ENCODE measurements around the gene KCNG2. TPM values are rescaled to one million over a fixed set of nuclear protein-coding genes. Genes with fewer than 3 reads are reported as not detected.

Gene KCNG2
- total RNA-seq, 1 experiment from 2014 or later, result not detected

GRCh38 chr18:79912409-79912991, 114.8 kb downstream of the KCNG2 start:
- Histone ChIP-seq H3K36me3 (ENCODE audit: control insufficient read depth, insufficient read depth, low read length) (no peaks in the 10 kb centered on the region), H3K27me3 (replicated peaks; ENCODE audit: control insufficient read depth, insufficient read depth, low read length) (no peaks in the 10 kb centered on the region), H3K4me1 (no peaks in the 10 kb centered on the region), H3K9me3 (no peaks in the 10 kb centered on the region), H3K4me3 (ENCODE audit: low read depth, low read length) (no peak overlapping the region)
- Mint-ChIP-seq H3K9me3 (ENCODE audit: unreplicated experiment) (peaks cover 7% of the 10 kb centered on the region), H3K27me3 (ENCODE audit: insufficient read depth, unreplicated experiment) (no peaks in the 10 kb centered on the region), H3K4me3 (ENCODE audit: unreplicated experiment) (no peak overlapping the region), H3K4me1 (ENCODE audit: low read depth, unreplicated experiment) (no peaks in the 10 kb centered on the region), H3K27ac (ENCODE audit: unreplicated experiment) (no peak overlapping the region), H3K36me3 (ENCODE audit: insufficient read depth, unreplicated experiment) (peaks cover 8% of the 10 kb centered on the region)
- ChIA-PET CTCF (no interaction called here), POLR2A (no interaction called here)
- intact Hi-C loops (cut with micrococcal nuclease; ENCODE audit: unreplicated experiment), result no loop called here
- no peak for TF ChIP-seq CTCF (IDR thresholded peaks at IDR 0.05; ENCODE audit: insufficient read depth in 1 of 2, low read depth in 1 of 2, low read length in 1 of 2, severe bottlenecking in 1 of 2, unreplicated experiment in 1 of 2)
- no peak for DNase-seq
- no TSS peak for BruUV-seq (replicated peaks)

- Mint-ChIP-seq H3K36me3 (ENCODE audit: insufficient read depth, unreplicated experiment) (peaks cover 11% of the 10 kb centered on the region), H3K4me1 (ENCODE audit: low read depth, unreplicated experiment) (no peaks in the 10 kb centered on the region), H3K27ac (ENCODE audit: unreplicated experiment) (no peak overlapping the region), H3K4me3 (ENCODE audit: unreplicated experiment) (no peak overlapping the region), H3K27me3 (ENCODE audit: insufficient read depth, unreplicated experiment) (no peaks in the 10 kb centered on the region), H3K9me3 (ENCODE audit: unreplicated experiment) (peaks cover 5% of the 10 kb centered on the region)
- no TSS peak for BruUV-seq (replicated peaks)
- no peaks in the 10 kb centered on the region for H3K27me3 ChIP-seq (replicated peaks; ENCODE audit: control insufficient read depth, insufficient read depth, low read length)
- no peak for DNase-seq
- no peaks in the 10 kb centered on the region for H3K9me3 ChIP-seq
- ChIA-PET CTCF (no interaction called here), POLR2A (no interaction called here)
- no peak for TF ChIP-seq CTCF (IDR thresholded peaks at IDR 0.05; ENCODE audit: insufficient read depth in 1 of 2, low read depth in 1 of 2, low read length in 1 of 2, severe bottlenecking in 1 of 2, unreplicated experiment in 1 of 2)
- no peaks in the 10 kb centered on the region for H3K4me1 ChIP-seq
- no peaks in the 10 kb centered on the region for H3K36me3 ChIP-seq (ENCODE audit: control insufficient read depth, insufficient read depth, low read length)
- H3K4me3 ChIP-seq (ENCODE audit: low read depth, low read length), result no peak overlapping the region
- intact Hi-C loops (cut with micrococcal nuclease; ENCODE audit: unreplicated experiment), result no loop called here
Observed at GRCh38 chr18:79912994-79913831, 115.5 kb downstream of the KCNG2 start.

- H3K36me3 Mint-ChIP-seq (ENCODE audit: insufficient read depth, unreplicated experiment), result peaks cover 7% of the 10 kb centered on the region
- no peaks in the 10 kb centered on the region for H3K9me3 Mint-ChIP-seq (ENCODE audit: unreplicated experiment)
- TF ChIP-seq CTCF (IDR thresholded peaks at IDR 0.05; ENCODE audit: insufficient read depth in 1 of 2, low read depth in 1 of 2, low read length in 1 of 2, severe bottlenecking in 1 of 2, unreplicated experiment in 1 of 2), result no peak
- no peaks in the 10 kb centered on the region for H3K27me3 Mint-ChIP-seq (ENCODE audit: insufficient read depth, unreplicated experiment)
- DNase-seq, result no peak
- ChIA-PET CTCF (no interaction called here), POLR2A (no interaction called here)
- peaks cover 1% of the 10 kb centered on the region; the same call in 1 of the 2 replicates for H3K36me3 ChIP-seq (ENCODE audit: control insufficient read depth, insufficient read depth, low read length)
- no peaks in the 10 kb centered on the region for H3K27me3 ChIP-seq (replicated peaks; ENCODE audit: control insufficient read depth, insufficient read depth, low read length)
- H3K27ac Mint-ChIP-seq (ENCODE audit: unreplicated experiment), result no peak overlapping the region
- H3K9me3 ChIP-seq, result no peaks in the 10 kb centered on the region
- no peaks in the 10 kb centered on the region for H3K4me1 Mint-ChIP-seq (ENCODE audit: low read depth, unreplicated experiment)
- no TSS peak for BruUV-seq (replicated peaks)
- H3K4me1 ChIP-seq, result no peaks in the 10 kb centered on the region
- H3K4me3 Mint-ChIP-seq (ENCODE audit: unreplicated experiment), result no peak overlapping the region
- no peak overlapping the region for H3K4me3 ChIP-seq (ENCODE audit: low read depth, low read length)
- intact Hi-C loops (cut with micrococcal nuclease; ENCODE audit: unreplicated experiment), result no loop called here
Observed at GRCh38 chr18:79914614-79915160, 116.9 kb downstream of the KCNG2 start.
